GM12878 (cell line): ENCODE results near the gene RBM44. TPM values are rescaled to one million over a fixed set of nuclear protein-coding genes. Genes with fewer than 3 reads are reported as not detected.

Experiments used
- ATAC-seq: fragments of 200-7000 bp; cut with Tn5 transposase; 3 replicates; pipeline ENCODE4 v1.9.1; 2020; ENCODE audit warnings: mild to moderate bottlenecking, moderate library complexity
- BruUV-seq: library from RNA; stranded (reverse); fragments of 400-500 nt; replicated peaks from 2 replicates; lab custom pipeline; 2021; lab: Mats Ljungman, UMichigan
- CTCF ChIA-PET: fragments of 300-600 bp; sonication (Branson Sonifier 250); formaldehyde crosslinking; extraction: SDS; loops from one replicate; lab custom pipeline; 2021; ENCODE audit warnings: inconsistent platforms; lab: Yijun Ruan, JAX
- POLR2A ChIA-PET: fragments of 350-600 bp; formaldehyde crosslinking; extraction: SDS; loops from one replicate; lab custom pipeline; 2021; ENCODE audit warnings: inconsistent platforms; lab: Charles Lee
- RAD21 ChIA-PET: fragments of 300-600 bp; sonication (Branson Sonifier 250); formaldehyde crosslinking; loops from one replicate; lab custom pipeline; 2023; ENCODE audit warnings: antibody characterized with exemption; ENCODE audit not compliant: unreplicated experiment; lab: Charles Lee
- SMC1A ChIA-PET: fragments of 300-600 bp; sonication (Branson Sonifier 250); formaldehyde crosslinking; loops from one replicate; lab custom pipeline; 2023; ENCODE audit not compliant: unreplicated experiment, uncharacterized antibody; lab: Charles Lee
- DNase-seq: peaks from one replicate; pipeline ENCODE4 v3.0.0-alpha.2; 2011; ENCODE audit warnings: low read depth, low spot score
- FAIRE-seq: peaks from 3 replicates; lab custom pipeline; 2011; peaks lifted over from hg19 to GRCh38; lab: Jason Lieb, UNC
- H2AFZ ChIP-seq: 2 replicates; pipeline ENCODE4 v1.6.0; 2011; ENCODE audit warnings: low read depth, low read length, control low read depth; ENCODE audit not compliant: control insufficient read depth
- H3K27ac ChIP-seq: 2 replicates; pipeline ENCODE4 v1.5.1; 2011; ENCODE audit warnings: control low read depth; ENCODE audit not compliant: control insufficient read depth, insufficient read depth
- H3K27me3 ChIP-seq, 2 experiments: replicated peaks in 1 of 2; 2 replicates each; pipeline versions ENCODE4 v1.6.0 to v1.6.1; 2011; ENCODE audit warnings: low read length in 1 of 2; ENCODE audit not compliant: control insufficient read depth in 2 of 2, insufficient read depth in 2 of 2
- H3K36me3 ChIP-seq, 2 experiments: 2 replicates each; pipeline ENCODE4 v1.5.1; 2011; ENCODE audit warnings: low read length in 1 of 2; ENCODE audit not compliant: control insufficient read depth in 2 of 2, insufficient read depth in 2 of 2
- H3K4me1 ChIP-seq: 2 replicates; pipeline ENCODE4 v1.6.1; 2011; ENCODE audit warnings: mild to moderate bottlenecking, low read length, moderate library complexity, mixed read lengths; ENCODE audit not compliant: control insufficient read depth, insufficient read depth
- H3K4me2 ChIP-seq: 2 replicates; pipeline ENCODE4 v1.6.0; 2011; ENCODE audit warnings: control low read depth; ENCODE audit not compliant: control insufficient read depth, insufficient read depth
- H3K4me3 ChIP-seq: fragments of 200-600 bp; sonication (generic); 2 replicates; pipeline ENCODE4 v1.5.1; 2016
- H3K79me2 ChIP-seq: 2 replicates; pipeline ENCODE4 v1.6.0; 2011; ENCODE audit warnings: low read length; ENCODE audit not compliant: control insufficient read depth, insufficient read depth
- H3K9ac ChIP-seq: 2 replicates; pipeline ENCODE4 v1.8.0; 2011; ENCODE audit warnings: low read length, control low read depth, mixed read lengths; ENCODE audit not compliant: control insufficient read depth, insufficient read depth
- H3K9me3 ChIP-seq: replicated peaks from 3 replicates; pipeline ENCODE4 v1.5.1; 2011; ENCODE audit warnings: mild to moderate bottlenecking, low read length; ENCODE audit not compliant: control insufficient read depth, insufficient read depth
- H4K20me1 ChIP-seq: 2 replicates; pipeline ENCODE4 v1.6.0; 2011; ENCODE audit not compliant: control insufficient read depth, insufficient read depth
- DPF2 ChIP-seq: fragments of 450-650 bp; IDR thresholded peaks from 2 replicates; pipeline ENCODE4 v1.6.1; 2017; ENCODE audit warnings: mild to moderate bottlenecking
- FOXM1 ChIP-seq: IDR thresholded peaks from 2 replicates; pipeline ENCODE4 v1.6.1; 2012; ENCODE audit warnings: low read depth, mild to moderate bottlenecking, inconsistent platforms, low read length, moderate library complexity
- GATAD2B ChIP-seq: fragments of 450-650 bp; conservative IDR thresholded peaks from 2 replicates; pipeline ENCODE4 v1.6.1; 2017; ENCODE audit warnings: low read depth, mild to moderate bottlenecking, moderate library complexity
- IRF4 ChIP-seq: IDR thresholded peaks from 2 replicates; pipeline ENCODE4 v1.6.1; 2011; ENCODE audit warnings: low read depth, low read length
- MYB ChIP-seq: fragments of 150-350 bp; IDR thresholded peaks from 2 replicates; pipeline ENCODE4 v1.6.1; 2014; ENCODE audit warnings: mild to moderate bottlenecking, low read depth, low read length, borderline replicate concordance
- NFYA ChIP-seq: IDR thresholded peaks from 2 replicates; pipeline ENCODE4 v1.6.1; 2011; ENCODE audit warnings: low read depth, mild to moderate bottlenecking, low read length, improper control_type of control experiment, borderline replicate concordance
- NFYB ChIP-seq: IDR thresholded peaks from 2 replicates; pipeline ENCODE4 v1.6.1; 2011; ENCODE audit warnings: low read depth, mild to moderate bottlenecking, low read length, improper control_type of control experiment, moderate library complexity; ENCODE audit not compliant: insufficient read depth
- NRF1 ChIP-seq: conservative IDR thresholded peaks from 2 replicates; pipeline ENCODE4 v1.6.1; 2011; ENCODE audit warnings: mild to moderate bottlenecking, low read depth, low read length, improper control_type of control experiment
- RAD21 ChIP-seq: IDR thresholded peaks from 2 replicates; pipeline ENCODE4 v1.6.1; 2011; ENCODE audit warnings: mild to moderate bottlenecking, low read depth, low read length, moderate library complexity; ENCODE audit not compliant: insufficient read depth
- SIN3A ChIP-seq: IDR thresholded peaks from 2 replicates; pipeline ENCODE4 v1.6.1; 2012; ENCODE audit warnings: low read depth, low read length, improper control_type of control experiment
- SUZ12 ChIP-seq: fragments of 200-600 bp; sonication (generic); IDR thresholded peaks from one replicate; pipeline ENCODE4 v1.6.1; 2018; ENCODE audit warnings: antibody characterized with exemption, mild to moderate bottlenecking; ENCODE audit not compliant: unreplicated experiment
- TAF1 ChIP-seq: IDR thresholded peaks from 2 replicates; pipeline ENCODE4 v1.6.1; 2011; ENCODE audit warnings: mild to moderate bottlenecking, low read depth, low read length, borderline replicate concordance
- WGBS: methylation state at CpG from one replicate; pipeline ENCODE4 v1.1.6; 2016; ENCODE audit warnings: low lambda C conversion rate; ENCODE audit not compliant: insufficient replicate concordance, insufficient coverage; ENCODE audit errors: missing lambda C conversion rate; 5-methylcytosine and 5-hydroxymethylcytosine counted together
- in situ Hi-C: fragments of 300-500 bp; cut with MboI; formaldehyde crosslinking; loops from 9 replicates; pipeline ENCODE4 v1.14.3; 2018; ENCODE audit warnings: mixed read lengths
- intact Hi-C: fragments of 100-400 bp; cut with micrococcal nuclease; formaldehyde crosslinking; loops from one replicate; pipeline ENCODE4 v1.14.2; 2022; ENCODE audit not compliant: unreplicated experiment
- polyA plus RNA-seq, 11 experiments: library from polyadenylated mRNA; depleted of rRNA in 4 of 11; unstranded in 6 of 11; stranded (reverse) in 5 of 11; fragments of >200 nt; fragmentation: Nextera tagmentation in 4 of 11; fragmentation: Illumina TruSeq in 1 of 11; extraction: Ambion mirVana in 4 of 11; extraction: Trizol in 1 of 11; gene quantifications; 1 replicate in 1 of 11; 2 replicates in 10 of 11; pipeline versions ENCODE4 v1.2.1 to v1.2.3, GENCODE V29; 2011 to 2016; ENCODE audit warnings: inconsistent platforms in 2 of 11, missing spikeins in 2 of 11, low read depth in 1 of 11
- total RNA-seq, 4 experiments: library from RNA; depleted of rRNA in 3 of 4; stranded (reverse); fragments of >200 nt in 3 of 4; fragmentation: Illumina TruSeq in 1 of 4; extraction: Trizol in 1 of 4; gene quantifications; 2 replicates each; pipeline versions ENCODE4 v1.2.1 to v1.2.3, GENCODE V29; 2013 to 2021

The RBM44 gene
- total and polyA plus RNA-seq, 10 of the 15 experiments (the other 5 are each of a cell fraction or from before 2014, with no cell fraction given), result 0.14 to 1.4 (median 0.62) TPM; not detected in 1

DNA sequence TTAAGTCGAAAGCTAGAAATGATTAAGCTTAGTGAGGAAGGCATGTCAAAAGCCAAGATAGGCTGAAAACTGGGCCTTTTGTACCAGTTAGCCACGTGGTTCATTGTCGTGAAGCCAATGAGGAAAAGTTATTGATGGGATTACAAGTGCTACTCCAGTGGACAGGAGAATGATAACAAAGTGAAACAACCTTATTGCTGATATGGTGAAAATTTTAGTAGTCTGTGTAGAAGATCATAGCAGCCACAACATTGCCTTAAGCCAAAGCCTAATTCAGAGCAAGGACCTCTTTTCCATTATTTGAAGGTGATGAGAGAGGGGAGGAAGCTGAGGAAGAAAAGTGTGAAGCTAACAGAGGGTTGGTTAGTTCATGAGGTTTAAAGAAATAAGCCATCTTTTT, 36.8 kb downstream of the RBM44 start:
- FAIRE-seq (no peak), DNase-seq (no peak), ATAC-seq (no peak)
- TF ChIP-seq TAF1 (no peak), IRF4 (no peak), DPF2 (no peak), FOXM1 (no peak), NFYA (no peak), SIN3A (no peak), RAD21 (no peak), NRF1 (no peak), MYB (no peak), GATAD2B (no peak), SUZ12 (no peak), NFYB (no peak)
- in situ Hi-C loops (no loop called here), intact Hi-C loops (no loop called here)
- 37% methylated on average over 3 of the region's 3 CpGs for WGBS
- Histone ChIP-seq H4K20me1 (no peaks in the 10 kb centered on the region), H3K36me3 (no peaks in the 10 kb centered on the region), H3K9me3 (no peaks in the 10 kb centered on the region), H3K4me2 (no peak overlapping the region), H3K4me3 (no peak overlapping the region), H3K79me2 (no peaks in the 10 kb centered on the region), H2AFZ (no peak overlapping the region), H3K27me3 (no peaks in the 10 kb centered on the region), H3K9ac (no peak overlapping the region), H3K4me1 (no peaks in the 10 kb centered on the region), H3K27ac (no peak overlapping the region)
- no TSS peak for BruUV-seq
- ChIA-PET POLR2A (no interaction called here), CTCF (interaction anchor here (0.6 to 1.5 kb wide), 3 partner anchors 28 to 428 kb away, joined by 3 read pairs; no protein-coding TSS in a partner anchor), RAD21 (no interaction called here), SMC1A (interaction anchor here (1.2 kb wide), 1 partner anchor 15 kb away, joined by 3 read pairs; no protein-coding TSS in a partner anchor)
